PC-9 (cell line): ENCODE results near the gene TSNAX. TPM values are rescaled to one million over a fixed set of nuclear protein-coding genes. Genes with fewer than 3 reads are reported as not detected.

Experiments used
- BruUV-seq: library from RNA; stranded (reverse); fragments of 400-500 nt; replicated peaks from 2 replicates; lab custom pipeline; 2021; lab: Mats Ljungman, UMichigan
- CTCF ChIA-PET: fragments of 300-600 bp; sonication (Branson Sonifier 250); formaldehyde crosslinking; loops from one replicate; lab custom pipeline; 2022; ENCODE audit warnings: antibody characterized with exemption; lab: Charles Lee
- POLR2A ChIA-PET: fragments of 300-600 bp; sonication (Branson Sonifier 250); formaldehyde crosslinking; loops from one replicate; lab custom pipeline; 2022; ENCODE audit warnings: antibody characterized with exemption; ENCODE audit not compliant: unreplicated experiment; lab: Charles Lee
- DNase-seq, 2 experiments: peaks; one replicate each; pipeline versions ENCODE4 v3.0.0 to v3.0.0-alpha.2; 2015 to 2022; ENCODE audit warnings: mixed read lengths in 1 of 2
- H2AFZ ChIP-seq: fragments of 200-600 bp; sonication (generic); 2 replicates; pipeline ENCODE4 v1.8.1; 2017; ENCODE audit warnings: antibody characterized with exemption
- H3F3A ChIP-seq: fragments of 200-600 bp; sonication (generic); 2 replicates; pipeline ENCODE4 v1.8.1; 2017; ENCODE audit warnings: antibody characterized with exemption, mild to moderate bottlenecking, low read depth; ENCODE audit not compliant: insufficient read depth
- H3K27ac ChIP-seq: fragments of 200-600 bp; sonication (generic); 2 replicates; pipeline ENCODE4 v1.6.1; 2016; ENCODE audit warnings: mixed run types
- H3K27me3 ChIP-seq: fragments of 200-600 bp; sonication (generic); 2 replicates; pipeline ENCODE4 v1.6.1; 2016; ENCODE audit warnings: low read depth, mixed run types; ENCODE audit not compliant: insufficient read depth
- H3K36me3 ChIP-seq: fragments of 200-600 bp; sonication (generic); 2 replicates; pipeline ENCODE4 v1.6.1; 2016; ENCODE audit warnings: low read depth, mixed run types
- H3K4me1 ChIP-seq: fragments of 200-600 bp; sonication (generic); replicated peaks from 2 replicates; pipeline ENCODE4 v1.6.1; 2016; ENCODE audit warnings: mixed run types; ENCODE audit not compliant: insufficient read depth
- H3K4me2 ChIP-seq: fragments of 200-600 bp; sonication (generic); 2 replicates; pipeline ENCODE4 v1.6.1; 2017; ENCODE audit warnings: mixed run types
- H3K4me3 ChIP-seq: fragments of 200-600 bp; sonication (generic); 2 replicates; pipeline ENCODE4 v1.6.1; 2016; ENCODE audit warnings: mixed run types
- H3K79me2 ChIP-seq: fragments of 200-600 bp; sonication (generic); 2 replicates; pipeline ENCODE4 v1.6.1; 2017; ENCODE audit warnings: low read depth, mixed run types
- H3K9me2 ChIP-seq: fragments of 200-600 bp; sonication (generic); 2 replicates; pipeline ENCODE4 v1.8.1; 2017; ENCODE audit warnings: mild to moderate bottlenecking; ENCODE audit not compliant: insufficient read depth
- H3K9me3 ChIP-seq: fragments of 200-600 bp; sonication (generic); 2 replicates; pipeline ENCODE4 v1.8.1; 2016; ENCODE audit warnings: low read depth; ENCODE audit not compliant: insufficient read depth
- H4K20me1 ChIP-seq: fragments of 200-600 bp; sonication (generic); 2 replicates; pipeline ENCODE4 v1.8.1; 2017; ENCODE audit not compliant: insufficient read depth
- CTCF ChIP-seq: fragments of 200-600 bp; sonication (generic); conservative IDR thresholded peaks from 2 replicates; pipeline ENCODE4 v1.6.1; 2017; ENCODE audit warnings: mixed run types, antibody characterized with exemption, mild to moderate bottlenecking, moderate library complexity
- EZH2 ChIP-seq: fragments of 200-600 bp; sonication (generic); IDR thresholded peaks from 2 replicates; pipeline ENCODE4 v1.8.0; 2017; ENCODE audit warnings: antibody characterized with exemption, low read depth
- intact Hi-C: fragments of 100-400 bp; cut with micrococcal nuclease; formaldehyde crosslinking; loops from one replicate; pipeline ENCODE4 v1.10.0; 2022; ENCODE audit not compliant: unreplicated experiment
- total RNA-seq: library from RNA; stranded (reverse); gene quantifications from 2 replicates; pipeline ENCODE4 v1.2.3, GENCODE V29; 2021

TSNAX gene
- total RNA-seq, 1 experiment from 2014 or later = 32.1 TPM

GRCh38 chr1:231507476-231508355, 20.8 kb upstream of the TSNAX start:
- H3K9me2 ChIP-seq = no peaks in the 10 kb centered on the region
- DNase-seq = no peak
- no TSS peak for BruUV-seq
- H3K27me3 ChIP-seq = no peaks in the 10 kb centered on the region
- H3K4me3 ChIP-seq = no peak overlapping the region
- ChIA-PET CTCF (no interaction called here), POLR2A (no interaction called here)
- no peaks in the 10 kb centered on the region for H3K79me2 ChIP-seq
- H3K4me2 ChIP-seq = no peak overlapping the region
- H3K27ac ChIP-seq = no peak overlapping the region
- H3K4me1 ChIP-seq = peaks cover 8% of the 10 kb centered on the region
- H3F3A ChIP-seq = no peaks in the 10 kb centered on the region; the same call in 1 of the 2 replicates
- intact Hi-C loops = no loop called here
- no peaks in the 10 kb centered on the region for H3K9me3 ChIP-seq
- no peaks in the 10 kb centered on the region for H4K20me1 ChIP-seq
- TF ChIP-seq EZH2 (no peak), CTCF (no peak)
- no peaks in the 10 kb centered on the region for H3K36me3 ChIP-seq
- no peak overlapping the region for H2AFZ ChIP-seq

GRCh38 chr1:231508497-231508896, 20.0 kb upstream of the TSNAX start:
- Histone ChIP-seq H3K27ac (no peak overlapping the region), H3K9me2 (no peaks in the 10 kb centered on the region), H3K4me2 (no peak overlapping the region), H3K9me3 (no peaks in the 10 kb centered on the region), H2AFZ (no peak overlapping the region), H3K36me3 (no peaks in the 10 kb centered on the region), H3F3A (no peaks in the 10 kb centered on the region; the same call in 1 of the 2 replicates), H3K4me3 (no peak overlapping the region), H3K4me1 (peaks cover 11% of the 10 kb centered on the region), H4K20me1 (no peaks in the 10 kb centered on the region), H3K27me3 (no peaks in the 10 kb centered on the region), H3K79me2 (no peaks in the 10 kb centered on the region)
- ChIA-PET POLR2A (no interaction called here), CTCF (no interaction called here)
- no TSS peak for BruUV-seq
- DNase-seq = no peak
- TF ChIP-seq CTCF (no peak), EZH2 (no peak)
- intact Hi-C loops = no loop called here

- no peaks in the 10 kb centered on the region for H3K9me2 ChIP-seq
- no peaks in the 10 kb centered on the region for H3K27me3 ChIP-seq
- H3K27ac ChIP-seq = no peak overlapping the region
- no peak overlapping the region for H2AFZ ChIP-seq
- H3K4me1 ChIP-seq = peaks cover 11% of the 10 kb centered on the region
- no peaks in the 10 kb centered on the region; the same call in 1 of the 2 replicates for H3F3A ChIP-seq
- DNase-seq = no peak
- H3K4me3 ChIP-seq = no peak overlapping the region
- no peaks in the 10 kb centered on the region for H3K36me3 ChIP-seq
- no peaks in the 10 kb centered on the region for H4K20me1 ChIP-seq
- no TSS peak for BruUV-seq
- intact Hi-C loops = no loop called here
- no peaks in the 10 kb centered on the region for H3K79me2 ChIP-seq
- ChIA-PET POLR2A (no interaction called here), CTCF (no interaction called here)
- H3K4me2 ChIP-seq = no peak overlapping the region
- H3K9me3 ChIP-seq = no peaks in the 10 kb centered on the region
- no peak for TF ChIP-seq CTCF
- TF ChIP-seq EZH2 = no peak
These were observed 19.5 kb upstream of the TSNAX start for GRCh38 chr1:231508941-231509340.
